GM21576 (cell line): ENCODE measurements around the gene ENG.
"Not testable (repeated sequence)": the region's sequence is repeated elsewhere in the genome, so short reads cannot be mapped to it uniquely, and the experiment has no call there.

Source experiments
- ATAC-seq: cut with Tn5 transposase; IDR thresholded peaks from one replicate; pipeline ENCODE4 v1.9.1; 2021; ENCODE audit warnings: mild to moderate bottlenecking, moderate library complexity; ENCODE audit not compliant: unreplicated experiment

Gene ENG

DNA sequence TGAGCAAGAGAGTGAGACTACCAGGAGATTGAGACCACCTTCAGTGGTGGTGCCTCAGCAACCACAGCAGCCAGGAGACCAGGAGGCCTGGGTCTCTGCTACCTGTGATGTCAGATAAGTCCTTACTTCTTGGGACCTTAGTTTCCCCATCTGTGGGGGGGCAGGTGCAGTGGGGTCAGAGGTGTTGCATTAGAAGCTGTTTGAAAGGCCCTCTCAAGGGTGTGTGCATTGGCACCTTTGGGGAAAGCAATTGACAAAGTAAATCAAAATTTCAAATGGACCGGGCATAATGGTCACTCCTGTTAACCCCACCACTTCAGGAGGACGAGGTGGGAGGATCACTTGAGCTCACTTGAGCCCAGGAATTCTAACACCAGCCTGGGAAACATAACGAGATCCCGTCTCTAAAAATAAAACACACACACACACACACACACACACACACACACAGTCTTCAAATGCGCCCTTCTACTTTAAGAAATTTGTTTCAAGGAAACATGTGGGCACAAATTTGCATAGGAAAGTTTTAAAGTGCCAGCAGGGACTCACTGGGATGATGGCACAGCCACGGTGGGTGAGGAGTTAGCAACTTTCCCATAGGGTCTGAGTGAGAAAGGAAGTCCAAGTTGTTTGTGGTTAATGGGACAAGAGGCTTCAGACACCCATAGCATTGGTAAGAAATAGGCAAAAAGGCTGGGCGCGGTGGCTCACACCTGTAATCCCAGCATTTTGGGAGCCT, 24.4 kb upstream of the ENG start:
- ATAC-seq = no peak

DNA sequence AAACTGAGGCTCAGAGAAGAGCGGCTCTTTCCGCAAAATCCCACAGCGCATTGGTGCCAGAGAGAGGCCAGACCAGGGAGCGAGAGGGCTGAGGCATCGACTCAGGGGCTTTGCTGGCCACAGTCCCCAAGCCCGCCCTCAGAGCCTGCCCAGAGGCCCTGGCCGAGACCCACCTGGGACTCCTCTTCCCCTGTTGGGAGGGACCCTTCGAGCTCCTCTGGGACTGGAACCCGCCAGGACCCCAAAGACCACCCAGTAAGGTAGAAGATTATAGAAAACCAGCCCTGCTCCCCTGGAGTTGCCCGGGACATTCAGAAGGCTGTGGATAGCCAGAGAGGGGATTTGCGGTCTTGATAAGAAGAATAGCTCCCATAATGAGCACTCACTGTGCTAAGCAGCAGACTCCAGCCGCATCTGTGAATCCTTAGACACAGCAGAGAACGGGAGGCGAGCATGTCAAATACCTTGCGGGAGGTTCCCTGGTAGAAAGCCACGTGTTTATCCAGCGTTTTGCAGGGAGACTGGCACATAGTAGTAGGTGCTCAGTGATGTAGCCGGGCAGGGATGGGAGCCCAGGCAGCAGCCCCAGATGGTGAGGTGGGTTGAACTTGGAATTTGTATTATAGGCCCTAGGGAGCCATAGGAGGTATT, 23.7 kb upstream of the ENG start:
- ATAC-seq = no peak

DNA sequence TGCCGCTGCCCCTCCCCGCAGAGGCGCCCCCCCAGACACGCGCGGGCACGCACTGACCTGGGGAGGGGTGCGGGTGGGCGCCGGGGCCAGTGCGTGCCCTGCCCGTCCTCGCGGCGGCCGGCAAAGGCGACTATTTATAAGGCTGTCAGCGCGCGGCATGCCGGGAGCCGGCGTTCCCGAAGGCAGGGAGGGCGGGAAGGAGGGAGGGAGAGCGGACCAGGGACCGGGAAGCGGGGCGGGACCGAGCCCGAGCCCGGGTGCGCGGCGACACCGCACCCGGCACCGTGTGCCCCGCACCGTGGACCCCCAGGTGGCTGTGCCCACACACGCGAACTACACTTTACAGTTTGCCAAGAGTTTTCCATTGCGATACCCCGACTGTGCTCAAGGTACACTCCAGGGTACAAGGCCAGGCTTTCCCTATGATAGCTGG, 23.1 kb upstream of the ENG start, which contains the start of gene AK1:
Gene AK1, minus strand, starts transcription at position 110 of the 433 bp plus-strand sequence. CDS start 3,058 bp downstream, outside the sequence.
- no peak for ATAC-seq

- ATAC-seq = no peak
These were observed 22.5 kb upstream of the ENG start for GRCh38 chr9:127876764-127877562.

DNA sequence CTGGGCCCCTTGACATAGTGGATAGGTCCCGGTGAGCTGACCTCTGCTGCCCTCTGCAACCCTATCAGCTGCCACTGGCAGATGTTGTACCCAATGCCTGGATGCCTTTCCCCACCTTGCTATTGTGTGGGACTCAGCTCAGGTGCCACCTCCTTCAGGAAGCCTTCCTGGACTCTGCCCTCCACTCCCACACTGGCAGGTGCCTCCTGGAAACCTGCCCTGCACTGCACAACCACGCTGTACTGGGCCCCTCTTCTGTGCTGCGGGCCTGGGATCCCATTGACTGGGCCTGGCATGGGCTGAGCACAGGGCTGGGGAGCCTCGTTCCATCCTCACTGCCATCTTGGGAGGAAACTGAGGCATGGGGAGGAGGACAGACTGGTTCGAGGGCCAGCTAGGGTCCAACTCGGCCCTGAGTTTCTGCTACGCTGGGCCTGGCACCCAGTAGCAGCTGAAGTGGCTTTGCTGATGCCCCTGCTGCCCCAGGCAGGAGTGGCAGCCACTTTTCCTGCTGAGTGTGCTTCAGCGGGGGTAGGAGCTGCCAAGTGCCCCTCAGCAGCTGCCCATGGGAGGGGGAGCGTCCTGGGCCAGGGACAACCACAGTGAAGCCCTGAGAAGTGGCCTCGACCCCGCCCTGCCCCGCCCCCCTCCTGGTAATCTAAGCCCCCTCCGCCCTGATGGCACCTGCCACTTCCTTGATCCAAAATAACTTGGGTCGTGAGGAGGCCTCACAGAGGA, 21.7 kb upstream of the ENG start:
- no peak for ATAC-seq

GRCh38 chr9:127875306-127875966, 21.0 kb upstream of the ENG start:
- ATAC-seq = no peak

DNA sequence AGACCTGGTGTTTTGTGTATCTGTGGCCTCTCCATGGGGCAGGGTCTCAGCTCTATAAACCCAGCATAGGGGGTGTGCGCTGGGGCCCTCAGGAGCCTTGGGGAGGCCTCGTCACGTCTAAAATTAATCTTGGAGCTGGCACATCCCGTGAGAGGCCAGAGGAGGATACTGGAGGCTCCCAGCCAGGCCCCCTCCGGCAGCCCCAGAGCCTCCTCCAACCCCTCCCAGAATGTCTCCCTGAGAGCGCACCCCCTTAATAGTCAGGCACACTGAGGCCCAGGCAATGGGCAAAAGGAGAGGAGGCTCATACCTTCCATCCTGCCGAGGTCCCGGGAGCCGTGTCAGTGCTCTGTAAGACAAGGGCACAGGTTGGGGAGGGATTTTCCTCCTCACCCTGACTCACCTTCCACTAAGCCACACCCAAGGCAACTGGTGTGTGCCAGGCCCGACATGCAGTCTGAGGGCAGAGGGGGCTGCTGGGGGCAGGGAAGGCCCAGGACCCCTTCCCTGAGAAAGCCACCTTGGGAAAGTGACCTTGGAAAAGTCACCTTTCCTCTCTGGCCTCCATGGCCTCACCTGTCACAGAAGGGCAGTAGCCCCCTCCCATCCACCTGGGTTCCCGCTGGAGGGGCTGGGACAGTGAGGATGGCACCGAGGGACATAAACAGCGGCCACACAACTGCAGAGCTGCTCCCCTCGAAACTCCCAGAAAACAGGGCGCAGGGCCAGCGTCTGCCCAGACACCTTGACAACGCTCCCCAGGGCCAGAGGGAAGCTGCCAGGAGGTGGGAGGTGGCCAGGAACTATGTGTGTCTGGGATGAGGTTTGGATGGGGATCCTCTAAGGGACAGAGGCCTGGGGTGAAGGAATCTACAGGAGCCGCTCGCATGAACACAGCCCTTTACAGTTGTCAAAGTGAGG, 20.1 kb upstream of the ENG start:
- no peak for ATAC-seq

- no peak for ATAC-seq
These were observed 19.4 kb upstream of the ENG start for GRCh38 chr9:127873886-127874285.

- ATAC-seq = no peak
These were observed 18.8 kb upstream of the ENG start for GRCh38 chr9:127873223-127873691.

DNA sequence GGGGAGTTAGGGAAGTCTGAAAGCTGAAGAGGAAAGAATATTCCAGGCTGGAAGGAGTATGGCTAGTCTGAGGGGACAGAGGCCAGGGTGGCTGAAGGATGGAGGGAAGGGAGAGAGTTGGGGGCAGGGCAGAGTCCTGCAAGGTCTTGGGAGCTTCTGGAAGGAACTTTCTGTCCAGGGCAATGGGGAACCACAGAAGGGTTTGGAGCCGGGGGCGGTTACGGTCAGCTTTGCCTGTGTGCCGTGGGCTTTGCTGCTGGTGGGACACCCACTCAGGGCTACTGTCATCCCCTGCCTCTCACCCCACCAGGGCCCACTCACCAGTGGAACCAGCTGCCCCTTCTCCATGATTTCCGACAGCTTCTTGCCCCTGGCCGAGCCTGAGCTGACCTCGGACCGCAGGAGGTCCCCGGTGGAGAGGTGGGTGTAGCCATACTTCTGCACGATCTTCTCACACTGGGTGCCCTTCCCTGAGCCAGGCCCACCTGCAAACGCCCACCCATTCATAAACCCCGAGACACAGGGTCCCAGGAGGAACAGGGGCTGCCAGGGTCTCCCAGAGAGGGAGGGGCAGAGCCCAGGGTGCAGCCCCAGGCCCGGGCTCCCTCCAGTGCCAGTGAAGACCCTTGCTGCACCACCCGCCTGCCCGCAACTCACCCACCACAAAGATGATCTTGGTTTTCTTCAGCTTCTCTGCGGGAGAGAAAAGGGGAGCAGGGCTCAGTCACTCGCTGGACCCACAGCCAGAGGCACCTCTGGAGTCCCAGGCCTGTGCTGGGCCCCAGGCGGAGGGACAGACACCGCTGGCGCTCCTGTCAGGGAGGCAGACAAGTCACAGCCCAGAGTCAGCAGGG, 18.1 kb upstream of the ENG start:
- no peak for ATAC-seq

- ATAC-seq = no peak
These were observed 17.1 kb upstream of the ENG start for GRCh38 chr9:127871531-127871930.

GRCh38 chr9:127870887-127871286, 16.4 kb upstream of the ENG start:
- no peak for ATAC-seq

DNA sequence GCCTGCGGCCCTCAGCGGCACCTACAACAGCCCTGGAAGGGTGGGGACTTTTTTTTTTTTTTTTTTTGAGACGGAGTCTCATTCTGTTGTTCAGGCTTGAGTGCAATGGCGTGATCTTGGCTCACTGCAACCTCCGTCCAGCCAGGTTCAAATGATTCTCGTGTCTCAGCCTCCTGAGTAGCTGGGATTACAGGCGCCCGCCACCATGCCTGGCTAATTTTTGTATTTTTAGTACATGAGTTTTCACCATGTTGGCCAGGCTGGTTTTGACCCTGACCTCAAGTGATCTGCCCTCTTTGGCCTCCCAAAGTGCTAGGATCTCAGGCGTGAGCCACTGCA, 15.7 kb upstream of the ENG start:
- not testable (repeated sequence) for ATAC-seq

GRCh38 chr9:127869310-127870152, 15.1 kb upstream of the ENG start:
- ATAC-seq = peak; percentile 55

DNA sequence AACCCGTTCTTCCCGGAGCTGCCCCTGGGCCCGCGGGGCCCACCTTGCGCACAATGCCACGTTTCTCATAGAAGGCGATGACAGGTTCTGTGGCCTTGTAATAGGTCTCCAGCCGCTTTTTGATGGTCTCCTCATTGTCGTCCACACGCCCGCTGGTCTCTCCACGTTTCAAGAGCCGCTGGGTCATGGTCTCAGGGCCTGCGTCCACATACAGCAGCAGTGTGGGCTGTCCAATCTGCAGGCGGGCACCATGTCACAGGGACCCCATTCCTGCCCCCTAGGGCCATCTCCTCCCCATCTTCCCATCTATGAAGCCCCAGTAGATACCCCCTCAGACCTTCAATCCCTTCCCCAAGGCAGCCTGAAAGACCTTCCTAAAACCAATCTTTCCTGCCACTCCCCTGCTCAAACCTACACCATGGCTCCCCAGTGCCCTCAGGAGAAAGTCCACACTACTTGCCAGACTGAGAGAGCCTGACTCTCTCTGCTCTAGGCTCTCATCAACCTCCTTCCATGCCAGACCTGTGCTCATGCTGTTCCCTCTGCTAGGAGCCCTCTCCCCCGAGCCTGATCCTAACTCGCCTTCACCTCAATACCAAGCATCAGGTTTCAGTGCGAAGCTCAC, 13.9 kb upstream of the ENG start:
- ATAC-seq = no peak

DNA sequence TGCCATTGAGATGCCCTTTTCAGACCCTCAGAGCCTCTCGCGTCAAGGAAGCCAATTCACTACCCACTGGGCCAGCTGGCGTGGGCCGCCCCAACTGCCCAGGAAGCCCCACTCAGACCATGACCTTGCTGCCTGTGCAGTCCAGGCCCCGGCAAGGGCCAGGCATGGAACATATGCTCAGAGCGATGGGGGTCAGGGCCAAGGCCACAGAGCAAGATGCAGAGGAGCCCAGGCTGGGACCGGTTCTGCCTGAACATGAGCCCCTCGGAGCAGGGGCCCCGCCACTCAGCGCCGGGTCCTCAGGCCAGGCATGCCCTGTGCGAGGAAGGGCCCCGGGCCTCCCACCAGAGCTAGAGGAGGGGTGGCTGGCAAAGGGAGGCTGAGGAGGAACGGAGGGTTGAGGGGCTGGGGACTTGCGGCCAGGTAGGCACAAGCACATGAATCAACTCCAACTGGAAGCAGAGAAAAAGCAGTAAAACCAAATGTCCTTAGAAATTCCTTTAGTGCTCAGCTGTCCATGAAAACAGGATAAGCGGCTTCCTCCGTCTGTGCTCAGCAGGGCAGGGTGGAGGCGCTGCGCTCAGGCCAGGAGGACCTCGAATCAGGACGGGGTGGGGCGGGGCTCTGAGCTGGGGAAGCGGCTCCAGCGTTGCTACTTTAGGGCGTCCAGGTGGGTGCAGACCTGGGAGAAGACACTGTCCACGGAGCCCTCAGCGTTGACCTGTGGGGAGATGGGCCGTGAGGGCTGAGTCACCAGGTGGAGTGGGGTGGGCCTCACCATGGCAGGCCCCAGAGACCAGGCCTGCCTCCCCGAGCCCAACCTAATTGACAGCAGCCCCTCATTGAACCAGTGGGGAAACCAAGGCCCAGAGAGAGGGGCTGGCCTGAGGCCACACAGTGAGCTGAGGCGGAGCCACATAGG, 13.2 kb upstream of the ENG start:
- no peak for ATAC-seq
